ENCODE results near the gene ME3. TPM values are rescaled to one million over a fixed set of nuclear protein-coding genes. Genes with fewer than 3 reads are reported as not detected.
A peak's percentile ranks its signal among the peaks of the same experiment; 100 is the strongest.

Gene ME3
- polyA plus RNA-seq, 2 of the 4 experiments (the other 2 are of a cell fraction), result 19.7 to 22.3 TPM

- Histone ChIP-seq H3K9me3 (no peaks in the 10 kb centered on the region), H3K4me3 (no peak overlapping the region), H3K4me1 (peaks cover 33% of the 10 kb centered on the region), H3K4me2 (no peak overlapping the region), H3K27ac (peak overlapping the region; percentile 27 to 41; a peak in 4 of 6 replicates)
- TF ChIP-seq HDAC2 (IDR thresholded peaks at IDR 0.05), result no peak
- no peak for TF ChIP-seq HOXB5 (CRISPR knock-in tag; IDR thresholded peaks at IDR 0.05)
- TF ChIP-seq, protein P1, sequence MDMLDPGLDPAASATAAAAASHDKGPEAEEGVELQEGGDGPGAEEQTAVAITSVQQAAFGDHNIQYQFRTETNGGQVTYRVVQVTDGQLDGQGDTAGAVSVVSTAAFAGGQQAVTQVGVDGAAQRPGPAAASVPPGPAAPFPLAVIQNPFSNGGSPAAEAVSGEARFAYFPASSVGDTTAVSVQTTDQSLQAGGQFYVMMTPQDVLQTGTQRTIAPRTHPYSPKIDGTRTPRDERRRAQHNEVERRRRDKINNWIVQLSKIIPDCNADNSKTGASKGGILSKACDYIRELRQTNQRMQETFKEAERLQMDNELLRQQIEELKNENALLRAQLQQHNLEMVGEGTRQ (IDR thresholded peaks at IDR 0.05), result no peak
- no peak for TF ChIP-seq JUN (IDR thresholded peaks at IDR 0.05)
- no peak for TF ChIP-seq GATA3 (IDR thresholded peaks at IDR 0.05; ENCODE audit: borderline replicate concordance)
- TF ChIP-seq POLR2AphosphoS2 (conservative IDR thresholded peaks at IDR 0.05; ENCODE audit: low read length), result no peak
- no peak for TF ChIP-seq E2F6 (IDR thresholded peaks at IDR 0.05; ENCODE audit: borderline replicate concordance, low read depth)
- FAIRE-seq (no peak), ATAC-seq (no peak), DNase-seq (ENCODE audit: low read depth in 1 of 2, low spot score in 1 of 2) (no peak)
- ChIA-PET POLR2A (no interaction called here), CTCF (interaction anchor here (1.0 to 1.1 kb wide), 2 partner anchors 9 to 112 kb away, joined by 3 to 4 read pairs; no protein-coding TSS in a partner anchor)
- 79% methylated on average over 2 of the region's 2 CpGs for WGBS (ENCODE audit: missing lambda C conversion rate)
These were observed 175.1 kb downstream of the ME3 start for GRCh38 chr11:86497310-86497709.

DNA sequence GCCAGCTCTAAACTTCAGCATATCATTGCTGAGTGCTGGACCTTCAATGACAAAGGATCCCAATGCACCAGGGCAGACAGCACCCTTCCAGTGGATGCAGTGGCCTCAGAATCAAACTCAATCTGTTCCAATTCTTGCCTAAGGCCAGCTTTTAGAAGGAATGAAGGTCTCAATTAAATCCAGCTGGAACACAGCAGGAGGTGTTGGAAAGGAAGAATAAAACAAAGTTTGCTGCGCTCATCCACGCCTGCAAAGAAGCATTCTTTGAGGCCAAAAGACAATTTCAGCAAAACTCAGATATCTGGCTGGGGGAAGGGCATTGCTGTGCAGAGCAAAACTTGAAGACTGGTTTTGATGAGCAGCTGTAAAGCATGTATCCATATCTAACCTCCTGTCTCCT, 177.1 kb downstream of the ME3 start:
- Histone ChIP-seq H3K27ac (0 out of 6 replicates have a peak overlapping the region, but pooled peaks of 1 of the 2 experiments have one; percentile 6), H3K4me3 (no peak overlapping the region), H3K9me3 (no peaks in the 10 kb centered on the region), H3K4me1 (peaks cover 35% of the 10 kb centered on the region), H3K4me2 (no peak overlapping the region)
- CTCF ChIA-PET, result no interaction called here
- FAIRE-seq (no peak), DNase-seq (ENCODE audit: low read depth in 1 of 2, low spot score in 1 of 2) (no peak), ATAC-seq (no peak)
- TF ChIP-seq RARB (CRISPR knock-in tag; IDR thresholded peaks at IDR 0.05) (no peak), JUN (IDR thresholded peaks at IDR 0.05) (no peak), CHD2 (IDR thresholded peaks at IDR 0.05; ENCODE audit: low read length, partially characterized antibody) (no peak), E2F6 (IDR thresholded peaks at IDR 0.05; ENCODE audit: borderline replicate concordance, low read depth) (no peak), KDM5A (IDR thresholded peaks at IDR 0.05) (no peak), EHF (CRISPR knock-in tag; IDR thresholded peaks at IDR 0.05) (no peak), RAD21 (conservative IDR thresholded peaks at IDR 0.05 in 1 of 2, IDR thresholded peaks at IDR 0.05 in 1 of 2) (no peak)
- TF ChIP-seq, protein P1 (IDR thresholded peaks at IDR 0.05), result no peak
- 96% methylated on average over 2 of the region's 2 CpGs for WGBS (ENCODE audit: missing lambda C conversion rate)
- POLR2A ChIA-PET, result no interaction called here

- no peak for DNase-seq (ENCODE audit: low read depth in 1 of 2, low spot score in 1 of 2)
- POLR2A ChIA-PET, result no interaction called here
- FAIRE-seq, result no peak
- ATAC-seq, result no peak
- Histone ChIP-seq H3K4me3 (no peak overlapping the region), H3K4me1 (peaks cover 16% of the 10 kb centered on the region), H3K27ac (peak overlapping the region in 1 of 2 experiments; percentile 17; a peak in 1 of 6 replicates), H3K9me3 (no peaks in the 10 kb centered on the region), H3K4me2 (no peak overlapping the region)
- WGBS (ENCODE audit: missing lambda C conversion rate), result 98% methylated on average over 4 of the region's 4 CpGs
- CTCF ChIA-PET, result no interaction called here
- TF ChIP-seq HES2 (IDR thresholded peaks at IDR 0.05), result no peak
- TF ChIP-seq NR3C1 (IDR thresholded peaks at IDR 0.05), result no peak
- no peak for TF ChIP-seq EHMT2 (IDR thresholded peaks at IDR 0.05; ENCODE audit: low read depth)
- no peak for TF ChIP-seq E2F6 (IDR thresholded peaks at IDR 0.05; ENCODE audit: borderline replicate concordance, low read depth)
- no peak for TF ChIP-seq HOXB13 (CRISPR knock-in tag; IDR thresholded peaks at IDR 0.05; ENCODE audit: low read depth)
- no peak for TF ChIP-seq JUNB (IDR thresholded peaks at IDR 0.05)
- TF ChIP-seq CBX8 (IDR thresholded peaks at IDR 0.05), result no peak
- no peak for TF ChIP-seq PHF8 (IDR thresholded peaks at IDR 0.05; ENCODE audit: borderline replicate concordance, low read depth)
- TF ChIP-seq ZSCAN20 (CRISPR knock-in tag; IDR thresholded peaks at IDR 0.05), result no peak
- TF ChIP-seq, protein P2, sequence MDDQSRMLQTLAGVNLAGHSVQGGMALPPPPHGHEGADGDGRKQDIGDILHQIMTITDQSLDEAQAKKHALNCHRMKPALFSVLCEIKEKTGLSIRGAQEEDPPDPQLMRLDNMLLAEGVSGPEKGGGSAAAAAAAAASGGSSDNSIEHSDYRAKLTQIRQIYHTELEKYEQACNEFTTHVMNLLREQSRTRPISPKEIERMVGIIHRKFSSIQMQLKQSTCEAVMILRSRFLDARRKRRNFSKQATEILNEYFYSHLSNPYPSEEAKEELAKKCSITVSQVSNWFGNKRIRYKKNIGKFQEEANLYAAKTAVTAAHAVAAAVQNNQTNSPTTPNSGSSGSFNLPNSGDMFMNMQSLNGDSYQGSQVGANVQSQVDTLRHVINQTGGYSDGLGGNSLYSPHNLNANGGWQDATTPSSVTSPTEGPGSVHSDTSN (IDR thresholded peaks at IDR 0.05), result no peak
- no peak for TF ChIP-seq POLR2A (IDR thresholded peaks at IDR 0.05; ENCODE audit: low read length)
- TF ChIP-seq, protein P1 (IDR thresholded peaks at IDR 0.05), result no peak
- no peak for TF ChIP-seq CHD4 (IDR thresholded peaks at IDR 0.05; ENCODE audit: borderline replicate concordance)
- no peak for TF ChIP-seq RNF2 (IDR thresholded peaks at IDR 0.05; ENCODE audit: borderline replicate concordance, low read depth)
- no peak for TF ChIP-seq HEYL (CRISPR knock-in tag; IDR thresholded peaks at IDR 0.05)
- TF ChIP-seq POLR2AphosphoS2 (conservative IDR thresholded peaks at IDR 0.05; ENCODE audit: low read length), result no peak
These were observed 179.9 kb downstream of the ME3 start for GRCh38 chr11:86492370-86493010.

Data from A549 (cell line).